Smooth muscle cell (in vitro differentiated cells): Measurements from ENCODE around the gene ZNF175. TPM values are rescaled to one million over a fixed set of nuclear protein-coding genes. Genes with fewer than 3 reads are reported as not detected.

Source experiments
- DNase-seq: peaks from one replicate; lab custom pipeline; 2025; ENCODE audit not compliant: unreplicated experiment; lab: John Stamatoyannopoulos, UW
- H2AFZ ChIP-seq: fragments of 200-600 bp; sonication (generic); 2 replicates; pipeline ENCODE4 v1.6.0; 2016; ENCODE audit warnings: antibody characterized with exemption, low read depth, mild to moderate bottlenecking
- H3F3A ChIP-seq: fragments of 200-600 bp; sonication (generic); 2 replicates; pipeline ENCODE4 v1.6.0; 2017; ENCODE audit warnings: antibody characterized with exemption, low read depth
- H3K27ac ChIP-seq: fragments of 200-600 bp; sonication (generic); 2 replicates; pipeline ENCODE4 v1.5.1; 2016; ENCODE audit warnings: low read depth, mild to moderate bottlenecking
- H3K27me3 ChIP-seq: fragments of 200-600 bp; sonication (generic); 2 replicates; pipeline ENCODE4 v1.6.1; 2016; ENCODE audit warnings: low read depth, mild to moderate bottlenecking
- H3K36me3 ChIP-seq: fragments of 200-600 bp; sonication (generic); 2 replicates; pipeline ENCODE4 v1.5.1; 2016; ENCODE audit warnings: low read depth
- H3K4me1 ChIP-seq: fragments of 200-600 bp; sonication (generic); 2 replicates; pipeline ENCODE4 v1.5.1; 2016; ENCODE audit warnings: low read depth
- H3K4me2 ChIP-seq: fragments of 200-600 bp; sonication (generic); 2 replicates; pipeline ENCODE4 v1.6.0; 2016; ENCODE audit warnings: mild to moderate bottlenecking
- H3K4me3 ChIP-seq: fragments of 200-600 bp; sonication (generic); 2 replicates; pipeline ENCODE4 v1.5.1; 2016; ENCODE audit warnings: mild to moderate bottlenecking
- H3K79me2 ChIP-seq: fragments of 200-600 bp; sonication (generic); 2 replicates; pipeline ENCODE4 v1.6.0; 2016; ENCODE audit warnings: low read depth, mild to moderate bottlenecking
- H3K9ac ChIP-seq: fragments of 200-600 bp; sonication (generic); 2 replicates; pipeline ENCODE4 v1.6.0; 2016; ENCODE audit warnings: low read depth
- H3K9me3 ChIP-seq: fragments of 200-600 bp; sonication (generic); replicated peaks from 2 replicates; pipeline ENCODE4 v1.5.1; 2016; ENCODE audit warnings: low read depth
- H4K20me1 ChIP-seq: fragments of 200-600 bp; sonication (generic); 2 replicates; pipeline ENCODE4 v1.6.0; 2016; ENCODE audit warnings: low read depth
- WGBS: methylation state at CpG from one replicate; pipeline ENCODE4 v1.1.7; 2016; ENCODE audit warnings: low lambda C conversion rate; 5-methylcytosine and 5-hydroxymethylcytosine counted together
- polyA plus RNA-seq: library from polyadenylated mRNA; unstranded; fragments of >200 nt; fragmentation: Nextera tagmentation; extraction: Ambion mirVana; gene quantifications from 2 replicates; pipeline ENCODE4 v1.2.1, GENCODE V29; 2016
- total RNA-seq: library from RNA; depleted of rRNA; stranded (reverse); fragments of >200 nt; gene quantifications from 2 replicates; pipeline ENCODE4 v1.2.3, GENCODE V29; 2014
- TF ChIP-seq, protein P1 (sequence below): fragments of 200-600 bp; sonication (generic); IDR thresholded peaks from 2 replicates; pipeline ENCODE4 v1.5.1; 2017; ENCODE audit warnings: borderline replicate concordance, mild to moderate bottlenecking, antibody characterized with exemption; ENCODE audit not compliant: insufficient read depth, poor library complexity, severe bottlenecking

Gene ZNF175
- total and polyA plus RNA-seq, 2 experiments from 2014 or later, result 1.1 to 3.6 TPM

DNA sequence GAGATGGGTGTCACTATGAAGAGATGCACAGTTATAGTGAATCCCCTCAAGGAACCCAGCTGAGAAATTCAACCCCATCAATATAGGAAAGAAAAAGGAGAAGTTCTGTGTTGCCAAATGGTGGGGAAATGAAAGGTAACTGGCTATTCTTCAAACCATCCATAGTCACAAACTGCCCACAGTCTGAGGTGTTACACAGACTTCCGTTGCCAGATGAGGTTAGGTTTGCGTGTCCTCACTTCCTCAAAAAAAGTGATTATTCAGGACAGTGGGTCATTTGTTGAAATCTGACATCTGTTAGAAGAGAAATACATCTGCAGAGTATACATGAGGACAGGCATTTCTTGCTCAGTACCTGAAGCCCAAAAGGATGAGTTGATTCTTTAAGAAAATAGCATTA lies 50.1 kb downstream of the ZNF175 start:
- Histone ChIP-seq H3K36me3 (no peaks in the 10 kb centered on the region), H2AFZ (no peak overlapping the region), H3K4me1 (no peaks in the 10 kb centered on the region), H3K4me3 (no peak overlapping the region), H3K27me3 (no peaks in the 10 kb centered on the region), H3K79me2 (no peaks in the 10 kb centered on the region), H4K20me1 (no peaks in the 10 kb centered on the region), H3K4me2 (no peak overlapping the region), H3K9ac (no peak overlapping the region), H3K9me3 (peaks cover 6% of the 10 kb centered on the region), H3K27ac (no peak overlapping the region), H3F3A (no peaks in the 10 kb centered on the region)
- DNase-seq, result no peak
- TF ChIP-seq, protein P1, sequence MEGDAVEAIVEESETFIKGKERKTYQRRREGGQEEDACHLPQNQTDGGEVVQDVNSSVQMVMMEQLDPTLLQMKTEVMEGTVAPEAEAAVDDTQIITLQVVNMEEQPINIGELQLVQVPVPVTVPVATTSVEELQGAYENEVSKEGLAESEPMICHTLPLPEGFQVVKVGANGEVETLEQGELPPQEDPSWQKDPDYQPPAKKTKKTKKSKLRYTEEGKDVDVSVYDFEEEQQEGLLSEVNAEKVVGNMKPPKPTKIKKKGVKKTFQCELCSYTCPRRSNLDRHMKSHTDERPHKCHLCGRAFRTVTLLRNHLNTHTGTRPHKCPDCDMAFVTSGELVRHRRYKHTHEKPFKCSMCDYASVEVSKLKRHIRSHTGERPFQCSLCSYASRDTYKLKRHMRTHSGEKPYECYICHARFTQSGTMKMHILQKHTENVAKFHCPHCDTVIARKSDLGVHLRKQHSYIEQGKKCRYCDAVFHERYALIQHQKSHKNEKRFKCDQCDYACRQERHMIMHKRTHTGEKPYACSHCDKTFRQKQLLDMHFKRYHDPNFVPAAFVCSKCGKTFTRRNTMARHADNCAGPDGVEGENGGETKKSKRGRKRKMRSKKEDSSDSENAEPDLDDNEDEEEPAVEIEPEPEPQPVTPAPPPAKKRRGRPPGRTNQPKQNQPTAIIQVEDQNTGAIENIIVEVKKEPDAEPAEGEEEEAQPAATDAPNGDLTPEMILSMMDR, result no peak
- 60% methylated on average over 2 of the region's 2 CpGs for WGBS

DNA sequence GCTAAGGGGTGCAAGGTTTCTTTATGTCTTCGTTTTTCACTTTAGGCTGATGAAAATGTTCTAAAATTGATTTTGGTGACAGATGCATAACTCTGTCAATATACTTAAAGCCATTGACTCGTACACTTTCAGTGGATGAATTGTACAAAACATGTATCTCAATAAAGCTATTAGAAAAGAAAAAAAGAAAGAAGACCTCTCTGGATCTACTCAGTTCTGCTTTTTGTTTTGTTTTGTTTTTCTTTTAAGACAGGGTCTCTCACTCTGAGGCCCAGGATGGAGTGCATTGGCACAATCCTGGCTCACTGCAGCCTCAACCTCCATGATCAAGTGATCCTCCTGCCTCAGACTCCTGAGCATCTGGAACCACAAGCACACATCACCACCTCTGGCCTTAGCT lies 55.6 kb downstream of the ZNF175 start:
- H3K27me3 ChIP-seq, result no peaks in the 10 kb centered on the region
- TF ChIP-seq, protein P1, result no peak
- no peaks in the 10 kb centered on the region for H3F3A ChIP-seq
- no peak overlapping the region for H3K4me3 ChIP-seq
- H4K20me1 ChIP-seq, result no peaks in the 10 kb centered on the region
- DNase-seq, result no peak
- no peak overlapping the region for H3K9ac ChIP-seq
- WGBS, result 41% methylated on average over 2 of the region's 2 CpGs
- H3K4me1 ChIP-seq, result no peaks in the 10 kb centered on the region
- H3K4me2 ChIP-seq, result no peak overlapping the region
- no peaks in the 10 kb centered on the region for H3K79me2 ChIP-seq
- no peaks in the 10 kb centered on the region for H3K9me3 ChIP-seq
- no peaks in the 10 kb centered on the region for H3K36me3 ChIP-seq
- no peak overlapping the region for H3K27ac ChIP-seq
- no peak overlapping the region for H2AFZ ChIP-seq

DNA sequence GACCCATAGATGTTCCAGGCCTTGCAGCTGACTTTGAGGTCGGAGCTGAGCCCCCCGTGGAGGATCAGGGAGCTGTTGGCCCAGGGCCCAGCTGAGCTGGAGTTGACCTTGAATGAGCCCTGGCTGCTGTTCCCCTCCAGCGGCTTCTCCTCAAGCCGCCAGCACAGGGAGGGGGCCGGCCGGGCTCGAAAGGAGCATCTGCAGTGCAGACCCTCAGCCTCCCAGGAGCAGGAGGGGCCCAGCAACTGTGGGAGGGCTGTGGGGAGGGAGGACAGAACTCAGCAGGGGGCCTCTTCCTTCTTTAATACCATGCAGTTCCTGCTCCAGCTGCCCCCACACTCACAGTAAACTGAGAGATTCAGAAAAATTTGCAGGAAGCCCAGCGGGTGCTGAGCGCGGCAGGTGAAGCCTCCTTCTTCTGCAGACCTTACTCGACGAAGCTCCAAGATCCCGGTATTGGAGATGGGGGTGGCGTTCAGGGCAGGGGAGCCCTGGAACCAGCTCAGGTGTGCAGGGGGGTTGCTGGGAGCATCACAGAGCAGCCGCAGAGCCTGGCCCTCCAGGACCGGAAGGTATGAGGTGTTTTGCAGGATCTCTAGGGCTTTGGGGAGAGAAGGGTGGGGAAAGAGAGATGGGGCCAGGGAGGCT lies 56.5 kb downstream of the ZNF175 start:
- no peaks in the 10 kb centered on the region for H3K27me3 ChIP-seq
- no peak overlapping the region for H3K4me3 ChIP-seq
- no peak overlapping the region for H3K27ac ChIP-seq
- H3K9me3 ChIP-seq, result no peaks in the 10 kb centered on the region
- H3K4me1 ChIP-seq, result no peaks in the 10 kb centered on the region
- H3K9ac ChIP-seq, result no peak overlapping the region
- no peaks in the 10 kb centered on the region for H3K36me3 ChIP-seq
- H4K20me1 ChIP-seq, result no peaks in the 10 kb centered on the region
- 86% methylated on average over 16 of the region's 16 CpGs for WGBS
- no peak overlapping the region for H3K4me2 ChIP-seq
- no peak overlapping the region for H2AFZ ChIP-seq
- no peaks in the 10 kb centered on the region for H3F3A ChIP-seq
- TF ChIP-seq, protein P1, result no peak
- DNase-seq, result no peak
- no peaks in the 10 kb centered on the region for H3K79me2 ChIP-seq
